Epidermal melanocyte (primary cell): ENCODE measurements around the gene PDSS2.
A peak's percentile ranks its signal among the peaks of the same experiment; 100 is the strongest.

Experiments used
- DNase-seq: peaks from one replicate; pipeline ENCODE4 v3.0.0; 2011; ENCODE audit warnings: low spot score; ENCODE audit not compliant: insufficient read length

Gene PDSS2, protein sequence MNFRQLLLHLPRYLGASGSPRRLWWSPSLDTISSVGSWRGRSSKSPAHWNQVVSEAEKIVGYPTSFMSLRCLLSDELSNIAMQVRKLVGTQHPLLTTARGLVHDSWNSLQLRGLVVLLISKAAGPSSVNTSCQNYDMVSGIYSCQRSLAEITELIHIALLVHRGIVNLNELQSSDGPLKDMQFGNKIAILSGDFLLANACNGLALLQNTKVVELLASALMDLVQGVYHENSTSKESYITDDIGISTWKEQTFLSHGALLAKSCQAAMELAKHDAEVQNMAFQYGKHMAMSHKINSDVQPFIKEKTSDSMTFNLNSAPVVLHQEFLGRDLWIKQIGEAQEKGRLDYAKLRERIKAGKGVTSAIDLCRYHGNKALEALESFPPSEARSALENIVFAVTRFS

DNA sequence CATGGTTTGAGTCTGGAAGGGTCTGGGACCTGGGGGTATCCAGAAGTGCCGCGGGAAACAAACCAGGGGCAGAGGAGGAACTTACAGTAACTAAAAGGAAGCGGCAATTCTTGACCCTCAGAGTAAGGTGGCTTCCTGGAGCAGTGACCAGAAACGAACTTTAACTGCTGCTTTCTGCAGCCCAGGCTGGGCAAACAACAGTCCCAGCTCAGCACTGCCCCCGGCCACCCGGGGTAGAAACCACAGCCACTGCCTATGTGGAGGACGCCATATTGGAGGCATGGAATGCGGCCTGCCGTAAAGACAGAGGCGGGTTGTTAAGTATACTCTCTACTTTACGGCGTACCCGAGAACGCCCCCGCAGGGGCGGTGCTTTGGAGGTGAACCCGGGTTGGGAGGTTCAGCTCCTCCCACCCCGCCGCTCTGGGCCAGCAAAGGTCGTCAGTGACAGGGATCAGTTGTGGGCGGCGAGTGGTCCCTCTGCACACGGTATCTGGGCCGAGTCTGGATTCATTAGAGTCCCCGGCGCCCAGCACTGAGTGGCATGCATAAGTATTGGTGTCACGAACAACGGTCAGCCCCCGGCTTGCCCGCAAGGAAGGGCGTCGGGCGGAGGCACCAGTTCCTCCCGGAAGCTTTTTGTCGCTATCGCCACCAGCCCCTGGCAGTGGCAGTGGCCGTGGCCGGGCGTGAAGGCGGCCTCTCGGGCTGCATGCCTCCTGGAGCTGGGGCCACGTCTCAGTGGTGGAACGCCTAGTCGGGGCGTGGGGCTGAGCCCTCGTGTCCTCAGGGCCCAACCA is at the start of gene PDSS2:
TSS of gene PDSS2 (minus strand) at position 282 of the 800 bp plus-strand sequence. CDS start at position 3, 279 bp downstream.
- DNase-seq, result peak; percentile 94

DNA sequence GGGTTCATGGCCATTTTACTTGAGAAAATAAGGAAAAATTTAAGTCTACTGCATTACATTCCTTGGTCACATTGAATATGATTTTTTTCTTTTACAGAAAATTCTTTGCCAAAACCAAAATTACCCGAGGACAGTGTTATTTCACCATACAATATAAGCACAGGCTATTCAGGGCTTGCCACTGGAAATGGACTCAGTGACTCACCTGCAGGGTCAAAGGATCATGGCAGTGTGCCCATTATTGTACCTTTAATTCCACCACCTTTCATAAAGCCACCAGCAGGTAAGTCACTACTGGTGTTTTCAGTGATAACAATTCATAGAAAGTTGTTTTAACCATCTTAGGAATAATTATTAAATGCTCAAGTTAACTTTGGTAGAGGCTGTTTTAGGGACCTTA is 46.8 kb upstream of the PDSS2 start:
- DNase-seq, result no peak

DNA sequence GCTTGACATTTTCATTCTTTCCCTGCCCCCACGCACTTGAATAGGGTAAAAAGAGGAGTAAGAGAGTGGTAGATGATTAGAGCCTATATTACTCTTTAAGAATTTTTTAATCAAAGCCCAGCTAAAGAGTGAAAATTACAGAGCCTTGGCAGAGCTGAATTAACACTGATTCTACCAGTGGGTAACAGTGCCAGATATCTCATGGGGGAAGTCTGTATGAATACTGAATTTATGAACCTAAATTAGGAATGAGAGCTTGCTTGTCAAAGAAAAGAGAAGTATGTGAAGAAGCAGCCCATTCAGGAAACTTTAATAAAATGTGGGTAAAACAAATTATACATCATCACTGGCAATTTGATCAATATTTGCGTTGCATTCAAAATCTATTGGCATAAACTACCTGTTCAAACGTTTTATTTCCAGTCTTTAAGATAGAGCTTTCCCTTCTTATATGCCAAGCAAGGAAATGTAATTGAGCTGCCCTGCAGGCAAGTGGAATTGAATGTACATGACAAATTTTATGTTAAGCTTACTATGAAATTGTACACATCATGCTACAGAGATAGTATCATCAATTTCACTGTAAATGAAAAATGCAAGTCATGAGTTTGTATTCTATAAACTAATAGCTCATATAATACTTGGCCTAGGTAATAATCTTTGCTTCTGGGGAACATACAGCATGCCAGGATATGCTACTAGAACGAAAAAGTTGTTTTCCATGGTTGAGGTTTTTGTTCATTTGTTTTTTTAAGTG is 45.1 kb upstream of the PDSS2 start:
- DNase-seq, result no peak

DNA sequence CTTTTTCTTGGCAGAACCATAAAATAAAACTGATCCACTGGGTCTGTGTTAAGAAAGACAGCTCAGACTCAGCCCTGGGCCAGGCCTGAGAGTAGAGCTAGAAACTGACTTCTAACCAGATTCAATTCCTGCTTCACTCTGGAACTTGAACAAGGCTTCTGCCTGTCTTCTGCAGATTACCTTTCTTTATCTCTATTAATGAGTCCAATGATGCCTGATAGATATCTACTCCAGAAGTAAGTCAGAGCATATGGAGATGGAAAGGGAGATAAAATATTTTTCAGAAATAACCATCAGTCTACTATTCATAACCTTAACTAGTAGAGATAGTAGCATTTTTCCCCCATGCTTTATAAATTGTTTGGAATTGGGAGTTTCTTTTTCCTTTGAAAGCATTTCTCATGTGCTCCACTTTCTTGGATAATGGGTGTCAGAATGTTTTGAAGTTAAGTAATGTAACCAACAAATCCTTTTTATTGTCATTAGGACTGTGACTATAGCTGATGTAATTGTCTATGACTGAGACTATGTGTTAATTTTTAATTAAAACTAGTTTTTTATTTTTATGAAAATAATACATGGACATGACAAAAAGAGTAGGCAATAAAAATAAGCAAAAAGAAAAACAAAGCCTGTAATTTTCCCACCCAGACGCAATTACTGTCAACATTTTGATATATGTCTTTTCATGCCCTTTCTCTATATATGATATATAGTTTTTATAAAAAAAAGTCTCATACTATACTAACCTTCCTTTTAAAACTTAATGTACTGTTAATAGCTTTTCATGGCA is 37.7 kb upstream of the PDSS2 start:
- no peak for DNase-seq

GRCh38 chr6:107495971-107496370 is 36.6 kb upstream of the PDSS2 start:
- DNase-seq, result no peak

GRCh38 chr6:107495196-107495643 is 35.9 kb upstream of the PDSS2 start:
- DNase-seq, result no peak

DNA sequence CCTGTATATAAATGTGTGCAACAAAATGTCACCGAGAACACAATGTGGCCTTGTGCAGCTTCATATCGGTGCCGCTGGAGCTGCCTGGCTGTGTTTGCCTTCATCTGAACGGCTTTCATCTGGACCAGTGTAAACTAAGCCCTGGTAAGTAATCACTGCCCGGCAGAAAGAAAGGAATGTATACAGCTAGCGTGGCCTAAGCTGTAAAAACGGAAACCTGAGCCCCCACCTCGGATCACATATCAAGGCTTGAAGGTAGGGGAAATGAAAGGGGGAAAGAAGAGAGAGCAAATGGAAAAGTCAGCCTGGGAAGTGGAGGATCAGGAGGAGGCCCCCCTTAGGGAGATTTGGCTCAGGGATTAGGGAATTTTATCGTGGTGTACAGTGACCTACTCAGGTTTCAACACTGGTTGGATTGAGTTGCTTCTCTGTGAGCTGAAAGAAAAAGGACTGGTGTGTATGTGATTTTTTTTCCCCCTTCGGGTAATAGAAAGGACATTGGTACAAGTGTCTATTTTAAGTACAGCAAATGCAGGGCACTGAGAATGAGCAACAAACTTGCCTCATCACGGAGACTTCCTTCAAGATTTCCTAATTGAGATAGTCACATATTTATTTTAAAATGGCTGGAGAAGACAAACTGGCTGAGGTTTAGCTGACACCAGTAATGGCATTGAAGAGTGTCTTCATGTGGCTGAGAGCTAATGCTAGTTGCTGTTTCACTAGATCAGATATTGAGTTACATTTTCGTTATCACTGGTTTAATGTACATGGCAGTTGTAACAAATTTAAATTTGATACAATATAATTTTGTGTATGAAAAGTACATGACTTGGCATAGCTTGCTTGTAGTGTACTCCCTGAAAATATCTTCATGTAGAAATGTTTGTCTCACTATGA is 34.0 kb upstream of the PDSS2 start:
- DNase-seq, result no peak

DNA sequence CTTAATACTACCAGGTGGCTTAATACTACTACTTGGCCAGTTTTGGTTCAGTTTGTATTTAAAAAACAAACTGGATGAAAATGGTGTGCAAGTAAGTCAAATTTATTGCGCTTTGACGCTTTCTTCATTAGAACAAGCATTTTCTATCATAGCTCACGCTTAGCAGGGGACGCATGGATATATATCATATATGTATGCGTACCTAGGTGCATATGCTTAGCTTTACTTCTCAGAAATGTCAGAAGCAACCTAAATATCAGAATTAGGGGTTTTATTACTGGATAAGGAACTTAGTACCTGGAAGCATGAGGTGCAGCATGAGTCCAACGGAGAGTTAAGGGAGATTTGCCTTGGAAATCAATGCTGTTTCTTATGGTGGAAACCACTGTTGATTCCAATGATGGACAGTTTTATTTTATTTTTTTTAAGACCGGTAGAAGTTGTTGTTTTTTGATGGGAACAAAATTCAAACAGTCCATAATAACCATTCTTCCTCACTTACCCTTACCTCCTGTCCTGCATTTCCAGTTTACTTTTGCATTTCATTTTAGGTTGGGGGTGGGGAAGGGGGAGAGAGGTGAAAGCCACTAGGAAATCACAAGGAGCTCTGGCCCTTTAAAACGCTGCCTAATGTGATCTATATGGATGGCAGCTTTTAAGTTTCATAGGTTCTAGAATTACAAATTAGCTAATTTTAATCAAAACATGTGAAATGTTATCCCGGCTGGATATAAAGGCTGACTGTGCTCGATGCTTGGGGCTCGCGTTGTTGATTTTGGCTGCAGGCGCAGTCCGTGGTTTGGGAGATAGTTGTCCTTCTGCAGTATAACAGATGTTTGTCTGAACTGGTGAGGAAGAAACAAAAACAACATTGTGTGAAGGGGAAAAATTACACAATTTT is 32.6 kb upstream of the PDSS2 start:
- peak; percentile 95 for DNase-seq

DNA sequence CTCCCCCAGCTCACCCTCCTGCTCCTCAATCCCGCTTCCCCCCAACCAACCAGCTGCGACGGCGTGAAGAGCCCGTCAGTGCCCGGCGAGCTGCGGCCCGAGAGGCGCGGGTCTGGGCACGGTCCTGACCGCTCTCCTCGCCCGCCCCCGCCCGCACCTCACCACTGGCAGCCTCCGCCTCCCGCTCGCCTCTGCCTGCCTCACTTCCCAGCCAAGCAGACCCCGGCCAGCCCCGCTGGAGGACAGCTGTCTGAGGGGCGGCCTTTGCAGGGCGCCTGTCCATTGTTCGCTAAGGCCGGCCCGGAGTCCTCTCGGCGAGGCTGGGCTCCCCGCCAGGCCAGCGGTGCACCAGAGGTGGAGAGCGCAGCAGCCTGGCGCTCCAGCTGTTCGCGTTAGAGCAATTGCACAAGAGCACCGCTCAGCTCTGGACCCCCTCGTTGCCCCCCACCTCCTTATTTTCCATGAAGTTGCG is 31.8 kb upstream of the PDSS2 start:
- no peak for DNase-seq

DNA sequence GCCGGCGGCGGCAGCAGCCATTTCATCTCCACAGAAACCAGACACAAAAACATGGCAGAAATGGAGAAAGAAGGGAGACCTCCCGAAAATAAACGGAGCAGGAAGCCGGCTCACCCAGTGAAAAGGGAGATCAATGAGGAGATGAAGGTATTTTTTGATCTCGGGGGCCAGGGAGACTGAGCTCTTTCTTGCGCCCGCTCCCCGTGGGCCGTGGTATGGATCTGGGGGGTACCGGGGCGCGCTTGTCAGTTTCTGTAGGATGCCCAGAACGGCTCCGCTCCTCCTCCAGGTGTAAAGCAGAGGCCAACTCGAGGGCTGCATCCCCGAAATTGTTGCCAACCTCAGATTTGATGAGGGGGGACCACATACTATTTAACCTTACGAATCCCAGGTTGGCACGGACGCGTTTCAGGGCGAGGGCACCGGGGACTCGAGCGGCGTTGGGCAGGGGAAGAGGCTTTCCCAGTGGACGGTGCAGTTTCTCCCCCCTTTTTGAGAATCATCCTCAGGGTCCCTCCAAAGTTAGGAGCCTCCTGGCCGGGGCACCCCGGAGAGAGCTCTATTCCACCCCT is 31.3 kb upstream of the PDSS2 start:
- DNase-seq, result no peak

- no peak for DNase-seq
Observed at GRCh38 chr6:107489636-107490565, 30.5 kb upstream of the PDSS2 start, which contains the start of gene SOBP. SOBP (plus strand) TSS chr6:107490117; CDS start chr6:107490617, 500 bp downstream.

DNA sequence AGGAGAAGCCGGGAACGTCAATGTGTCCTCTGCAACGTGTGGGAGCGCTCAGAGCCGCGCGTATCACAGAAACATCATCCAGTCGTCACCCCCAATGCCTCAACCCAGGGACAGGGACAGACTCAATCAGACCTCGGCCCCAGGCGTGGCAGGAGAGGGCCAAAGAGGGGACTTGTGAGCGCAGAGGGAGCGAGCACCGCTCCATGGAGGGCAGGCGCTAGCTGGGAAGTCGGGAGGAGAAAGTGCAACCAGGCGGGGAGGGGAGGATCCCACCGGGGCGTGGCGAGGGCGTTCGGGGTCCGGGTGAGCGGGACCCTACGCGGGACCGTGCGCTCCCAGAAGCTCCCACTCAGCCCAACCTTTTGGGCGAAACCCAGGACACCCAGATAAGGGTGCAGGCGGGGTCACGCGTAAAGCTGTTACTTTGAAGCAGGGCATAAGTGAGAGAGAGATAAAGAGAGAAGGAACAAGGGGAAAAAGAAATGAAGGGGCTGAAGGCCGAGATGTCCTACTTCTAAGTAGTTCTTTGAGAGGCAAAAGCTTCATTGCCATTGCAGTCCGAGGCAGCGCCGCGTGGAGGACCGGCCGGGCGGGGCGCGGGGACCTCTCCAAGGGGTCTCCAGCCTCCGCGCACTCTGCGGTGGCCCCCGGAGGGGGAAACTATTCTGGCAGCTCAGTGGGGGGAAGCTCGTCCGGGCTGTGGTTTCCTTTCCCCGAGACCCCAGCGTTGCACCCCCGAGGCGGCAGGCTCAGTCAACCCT is 29.7 kb upstream of the PDSS2 start:
- DNase-seq, result peak; percentile 22

GRCh38 chr6:107488174-107488874 is 29.0 kb upstream of the PDSS2 start:
- DNase-seq, result no peak

- DNase-seq, result no peak
Observed at GRCh38 chr6:107485157-107485556, 25.8 kb upstream of the PDSS2 start.

GRCh38 chr6:107479089-107479690 is 19.8 kb upstream of the PDSS2 start:
- DNase-seq, result no peak
